ENCODE results near the gene MS4A5.

DNA sequence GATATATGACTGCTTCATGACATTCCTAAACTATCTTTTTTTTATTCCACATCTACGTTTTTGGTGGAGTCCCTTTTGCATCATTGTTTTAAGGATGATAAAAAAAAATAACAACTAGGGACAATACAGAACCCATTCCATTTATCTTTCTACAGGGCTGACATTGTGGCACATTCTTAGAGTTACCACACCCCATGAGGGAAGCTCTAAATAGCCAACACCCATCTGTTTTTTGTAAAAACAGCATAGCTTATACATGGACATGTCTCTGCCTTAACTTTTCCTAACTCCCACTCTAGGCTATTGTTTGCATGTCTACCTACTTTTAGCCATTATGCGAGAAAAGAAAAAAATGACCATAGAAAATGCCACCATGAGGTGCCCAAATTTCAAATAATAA, 39.5 kb downstream of the MS4A5 start:
- TF ChIP-seq, protein P1, sequence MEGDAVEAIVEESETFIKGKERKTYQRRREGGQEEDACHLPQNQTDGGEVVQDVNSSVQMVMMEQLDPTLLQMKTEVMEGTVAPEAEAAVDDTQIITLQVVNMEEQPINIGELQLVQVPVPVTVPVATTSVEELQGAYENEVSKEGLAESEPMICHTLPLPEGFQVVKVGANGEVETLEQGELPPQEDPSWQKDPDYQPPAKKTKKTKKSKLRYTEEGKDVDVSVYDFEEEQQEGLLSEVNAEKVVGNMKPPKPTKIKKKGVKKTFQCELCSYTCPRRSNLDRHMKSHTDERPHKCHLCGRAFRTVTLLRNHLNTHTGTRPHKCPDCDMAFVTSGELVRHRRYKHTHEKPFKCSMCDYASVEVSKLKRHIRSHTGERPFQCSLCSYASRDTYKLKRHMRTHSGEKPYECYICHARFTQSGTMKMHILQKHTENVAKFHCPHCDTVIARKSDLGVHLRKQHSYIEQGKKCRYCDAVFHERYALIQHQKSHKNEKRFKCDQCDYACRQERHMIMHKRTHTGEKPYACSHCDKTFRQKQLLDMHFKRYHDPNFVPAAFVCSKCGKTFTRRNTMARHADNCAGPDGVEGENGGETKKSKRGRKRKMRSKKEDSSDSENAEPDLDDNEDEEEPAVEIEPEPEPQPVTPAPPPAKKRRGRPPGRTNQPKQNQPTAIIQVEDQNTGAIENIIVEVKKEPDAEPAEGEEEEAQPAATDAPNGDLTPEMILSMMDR (IDR thresholded peaks at IDR 0.05): no peak
- TF ChIP-seq POLR2A (IDR thresholded peaks at IDR 0.05): no peak
